HepG2 (cell line): ENCODE measurements around the gene CTRB2. TPM values are rescaled to one million over a fixed set of nuclear protein-coding genes. Genes with fewer than 3 reads are reported as not detected.

Experiments used
- AGO2 ChIP-seq: fragments of 200-400 bp; formaldehyde crosslinking; optimal IDR thresholded peaks from 2 replicates; pipeline ENCODE3; 2017; ENCODE audit warnings: mild to moderate bottlenecking, low read depth, low read length, moderate library complexity
- ARID2 ChIP-seq: sonication (generic); formaldehyde crosslinking; IDR thresholded peaks from 2 replicates; pipeline ENCODE4 v1.8.1; 2022; ENCODE audit warnings: mild to moderate bottlenecking, missing genetic modification reagents, borderline replicate concordance
- EED ChIP-seq: sonication (generic); formaldehyde crosslinking; IDR thresholded peaks from 2 replicates; pipeline ENCODE4 v1.5.0; 2020; ENCODE audit warnings: mild to moderate bottlenecking, missing genetic modification reagents
- ETV5 ChIP-seq: IDR thresholded peaks from 2 replicates; pipeline ENCODE4 v1.6.1; 2018; ENCODE audit warnings: missing biosample characterization, missing genetic modification reagents, inconsistent platforms, borderline replicate concordance
- HMG20A ChIP-seq: IDR thresholded peaks from 2 replicates; pipeline ENCODE4 v1.6.1; 2016; ENCODE audit warnings: borderline replicate concordance
- KLF6 ChIP-seq: IDR thresholded peaks from 2 replicates; pipeline ENCODE4 v1.8.0; 2016; ENCODE audit warnings: missing biosample characterization, missing genetic modification reagents
- MEIS2 ChIP-seq: sonication (generic); formaldehyde crosslinking; IDR thresholded peaks from 2 replicates; pipeline ENCODE4 v1.9.0; 2021; ENCODE audit warnings: mild to moderate bottlenecking, missing genetic modification reagents
- NPAS2 ChIP-seq: sonication (generic); formaldehyde crosslinking; IDR thresholded peaks from 2 replicates; pipeline ENCODE4 v1.8.0; 2022; ENCODE audit warnings: mild to moderate bottlenecking, missing genetic modification reagents, borderline replicate concordance
- PHF8 ChIP-seq: sonication (generic); formaldehyde crosslinking; IDR thresholded peaks from 2 replicates; pipeline ENCODE4 v1.5.0; 2020; ENCODE audit warnings: missing genetic modification reagents
- TOE1 ChIP-seq: sonication (generic); formaldehyde crosslinking; IDR thresholded peaks from 2 replicates; pipeline ENCODE4 v1.4.0; 2020; ENCODE audit warnings: mild to moderate bottlenecking, missing genetic modification reagents
- USF2 ChIP-seq, 2 experiments: sonication (generic) in 1 of 2; formaldehyde crosslinking in 1 of 2; IDR thresholded peaks; 2 replicates each; pipeline versions ENCODE4 v1.5.1 to v1.6.1; 2011 to 2020; ENCODE audit warnings: borderline replicate concordance in 1 of 2, low read depth in 1 of 2, low read length in 1 of 2, mild to moderate bottlenecking in 1 of 2, missing genetic modification reagents in 1 of 2, moderate library complexity in 1 of 2
- ZBED4 ChIP-seq: sonication (generic); formaldehyde crosslinking; IDR thresholded peaks from 2 replicates; pipeline ENCODE4 v1.4.0; 2020; ENCODE audit warnings: missing genetic modification reagents, borderline replicate concordance
- ZEB1 ChIP-seq: IDR thresholded peaks from 2 replicates; pipeline ENCODE4 v1.6.1; 2012; ENCODE audit warnings: mild to moderate bottlenecking, low read depth, inconsistent platforms; ENCODE audit not compliant: insufficient replicate concordance
- ZFP90 ChIP-seq: sonication (generic); formaldehyde crosslinking; IDR thresholded peaks from 2 replicates; pipeline ENCODE4 v1.8.0; 2022; ENCODE audit warnings: missing genetic modification reagents, mild to moderate bottlenecking, inconsistent platforms, borderline replicate concordance
- ZNF234 ChIP-seq: sonication (generic); formaldehyde crosslinking; conservative IDR thresholded peaks from 2 replicates; pipeline ENCODE4 v1.5.1; 2020; ENCODE audit warnings: mild to moderate bottlenecking, missing genetic modification reagents
- ZNF432 ChIP-seq: sonication (generic); formaldehyde crosslinking; IDR thresholded peaks from 2 replicates; pipeline ENCODE4 v1.5.0; 2020; ENCODE audit warnings: missing genetic modification reagents, mild to moderate bottlenecking, borderline replicate concordance
- ZNF567 ChIP-seq: sonication (generic); formaldehyde crosslinking; IDR thresholded peaks from 2 replicates; pipeline ENCODE4 v1.8.1; 2023; ENCODE audit warnings: mild to moderate bottlenecking, missing genetic modification reagents, borderline replicate concordance
- ZNF616 ChIP-seq: sonication (generic); formaldehyde crosslinking; IDR thresholded peaks from 2 replicates; pipeline ENCODE4 v1.5.0; 2020; ENCODE audit warnings: low read depth, mild to moderate bottlenecking, missing genetic modification reagents
- ZNF781 ChIP-seq: sonication (generic); formaldehyde crosslinking; IDR thresholded peaks from 2 replicates; pipeline ENCODE4 v1.5.1; 2020; ENCODE audit warnings: borderline replicate concordance, mild to moderate bottlenecking, missing genetic modification reagents; ENCODE audit errors: not compliant biosample characterization
- ZNF878 ChIP-seq: sonication (generic); formaldehyde crosslinking; IDR thresholded peaks from 2 replicates; pipeline ENCODE4 v1.8.1; 2023; ENCODE audit warnings: mild to moderate bottlenecking, missing genetic modification reagents, moderate library complexity
- ZSCAN12 ChIP-seq: sonication (generic); formaldehyde crosslinking; IDR thresholded peaks from 2 replicates; pipeline ENCODE4 v1.9.0; 2021; ENCODE audit warnings: mild to moderate bottlenecking, missing genetic modification reagents
- ZSCAN31 ChIP-seq: sonication (generic); formaldehyde crosslinking; IDR thresholded peaks from 2 replicates; pipeline ENCODE4 v1.5.0; 2020; ENCODE audit warnings: low read depth, mild to moderate bottlenecking, missing genetic modification reagents
- polyA plus RNA-seq, 8 experiments: library from polyadenylated mRNA; depleted of rRNA in 3 of 8; stranded (reverse) in 7 of 8; unstranded in 1 of 8; fragments of >200 nt; fragmentation: Illumina TruSeq in 4 of 8; extraction: Trizol in 4 of 8; gene quantifications; 2 replicates each; pipeline versions ENCODE4 v1.2.1 to v1.2.3, GENCODE V29; 2011 to 2016; ENCODE audit warnings: low read depth in 4 of 8, missing spikeins in 1 of 8, mixed read lengths in 1 of 8; ENCODE audit not compliant: insufficient read depth in 1 of 8
- total RNA-seq, 5 experiments: library from RNA; depleted of rRNA; stranded (reverse); fragments of >200 nt; fragmentation: Illumina TruSeq; extraction: Trizol; gene quantifications; 2 replicates each; pipeline ENCODE4 v1.2.3, GENCODE V29; 2016; ENCODE audit warnings: low read depth in 1 of 5

The CTRB2 gene
- total and polyA plus RNA-seq, 2 of the 13 experiments (the other 11 are each of a cell fraction or from before 2014, with no cell fraction given): 0.13 TPM; not detected in 1

DNA sequence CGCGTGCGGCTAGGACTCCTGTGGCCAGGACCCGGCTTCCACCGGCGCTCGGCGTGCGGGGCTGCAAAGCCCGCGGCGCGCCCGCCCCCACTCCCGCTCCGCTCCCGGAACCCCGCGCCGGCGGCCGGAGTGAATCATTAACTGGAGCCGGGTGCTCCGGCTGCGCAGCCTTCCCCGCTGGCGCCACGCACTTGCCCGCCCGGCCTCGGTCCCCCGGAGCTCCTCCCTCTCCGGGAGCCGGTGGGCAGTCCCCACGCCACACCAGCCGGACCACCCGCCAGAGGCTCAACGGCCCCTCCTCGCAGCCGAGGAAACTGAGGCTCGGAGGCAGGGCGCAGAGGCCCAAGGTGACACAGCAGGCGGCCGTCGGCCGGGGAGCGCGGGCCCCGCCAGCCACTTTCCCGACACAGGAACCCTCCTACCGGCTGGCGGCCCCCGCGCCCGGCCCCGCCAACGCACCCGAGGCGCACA is 43.9 kb upstream of the CTRB2 start (continued):
- TF ChIP-seq USF2 (IDR thresholded peaks at IDR 0.05; ENCODE audit: low read depth, low read length) (no peak), USF2 (CRISPR knock-in tag; IDR thresholded peaks at IDR 0.05; ENCODE audit: borderline replicate concordance) (no peak), NPAS2 (CRISPR knock-in tag) (no peak), ZNF234 (CRISPR knock-in tag) (no peak), ZNF878 (CRISPR knock-in tag) (peak; percentile 6; the same call in 1 of the 2 replicates), ZNF781 (CRISPR knock-in tag) (no peak), EED (CRISPR knock-in tag) (peak; percentile 55; the same call in 1 of the 2 replicates), TOE1 (CRISPR knock-in tag) (no peak), PHF8 (CRISPR knock-in tag) (peak; percentile 76), ZNF567 (CRISPR knock-in tag) (no peak), ZSCAN31 (CRISPR knock-in tag) (no peak), ZNF432 (CRISPR knock-in tag) (no peak), ETV5 (peak; percentile 73), ZSCAN12 (CRISPR knock-in tag) (peak; percentile 40; the same call in 1 of the 2 replicates), ZNF616 (CRISPR knock-in tag) (no peak), KLF6 (CRISPR knock-in tag) (no peak; the same call in 1 of the 2 replicates), AGO2 (peak; percentile 99), ARID2 (0 out of 2 replicates have a peak, but pooled peaks have one; percentile 56), ZFP90 (CRISPR knock-in tag) (no peak; the same call in 1 of the 2 replicates), ZEB1 (no peak), HMG20A (CRISPR knock-in tag) (no peak), MEIS2 (CRISPR knock-in tag) (peak; percentile 34), ZBED4 (CRISPR knock-in tag) (no peak; the same call in 1 of the 2 replicates)
